Gastrocnemius medialis (tissue), 4 donors: Measurements from ENCODE around the gene ADAMTSL3. TPM values are rescaled to one million over a fixed set of nuclear protein-coding genes. Genes with fewer than 3 reads are reported as not detected.

Experiments used
- ATAC-seq, 2 donors: fragments of 150-250 bp; one replicate each; pipeline ENCODE4 v1.9.1; 2016
- DNase-seq, 2 donors: peaks; one replicate each; pipeline ENCODE4 v3.0.0-alpha.2; 2019
- H3K27ac ChIP-seq, 4 donors: fragments of 200-600 bp; sonication (generic); 1 replicate in 1 of 4; 2 replicates in 3 of 4; pipeline ENCODE4 v1.5.1; 2016 to 2018; ENCODE audit warnings: mild to moderate bottlenecking in 2 of 4, moderate library complexity in 1 of 4
- H3K27me3 ChIP-seq, 3 donors: fragments of 200-600 bp; sonication (generic) in 2 of 3; 1 replicate in 1 of 3; 2 replicates in 2 of 3; pipeline versions ENCODE4 v1.5.1 to v1.6.0; 2016 to 2019; ENCODE audit warnings: mild to moderate bottlenecking in 1 of 3, moderate library complexity in 1 of 3
- H3K36me3 ChIP-seq, 2 donors: fragments of 200-600 bp; sonication (generic) in 1 of 2; one replicate each; pipeline ENCODE4 v1.5.1; 2017 to 2018
- H3K4me1 ChIP-seq, 2 donors: fragments of 200-600 bp; sonication (generic) in 1 of 2; one replicate each; pipeline ENCODE4 v1.5.1; 2016 to 2017; ENCODE audit warnings: mild to moderate bottlenecking in 2 of 2
- H3K4me3 ChIP-seq, 4 donors: fragments of 200-600 bp; sonication (generic) in 3 of 4; 1 replicate in 1 of 4; 2 replicates in 3 of 4; pipeline ENCODE4 v1.5.1; 2016 to 2019; ENCODE audit warnings: mild to moderate bottlenecking in 2 of 4
- H3K9me3 ChIP-seq, 3 donors: fragments of 200-600 bp; sonication (generic) in 2 of 3; 1 replicate in 1 of 3; 2 replicates in 2 of 3; pipeline ENCODE4 v1.5.1; 2016 to 2019
- CTCF ChIP-seq, 5 experiments: fragments of 450-650 bp in 3 of 5; fragments of 200-600 bp in 2 of 5; sonication (generic) in 2 of 5; IDR thresholded peaks in 4 of 5; conservative IDR thresholded peaks in 1 of 5; 1 replicate in 4 of 5; 2 replicates in 1 of 5; pipeline ENCODE4 v1.5.1; 2016 to 2019; ENCODE audit warnings: antibody characterized with exemption in 5 of 5, mild to moderate bottlenecking in 3 of 5, moderate library complexity in 3 of 5
- POLR2A ChIP-seq, 2 donors: fragments of 450-650 bp; IDR thresholded peaks; one replicate each; pipeline ENCODE4 v1.6.1; 2017; ENCODE audit warnings: antibody characterized with exemption in 2 of 2, mild to moderate bottlenecking in 2 of 2, moderate library complexity in 2 of 2
- in situ Hi-C, 4 donors: fragments of 200-750 bp; cut with MboI; loops; one replicate each; pipeline versions ENCODE4 v1.15.0 to v1.8.0; 2017; ENCODE audit warnings: low sequenced_read_pairs in 4 of 4
- intact Hi-C: fragments of 100-400 bp; cut with DNase I; formaldehyde crosslinking; loops from one replicate; pipeline ENCODE4 v1.15.1; 2023; ENCODE audit warnings: low total_unique reads
- total RNA-seq, 4 donors: library from RNA; depleted of rRNA; stranded (reverse); fragments of >200 nt; gene quantifications; one replicate each; pipeline versions ENCODE4 v1.1.0 to v1.2.3, GENCODE V29; 2016

ADAMTSL3 gene
- total RNA-seq, 4 donors from 2014 or later = 0.66 to 2.9 (median 0.76) TPM

- Histone ChIP-seq H3K4me1 (no peaks in the 10 kb centered on the region), H3K27me3 (no peaks in the 10 kb centered on the region), H3K4me3 (no peak overlapping the region), H3K27ac (no peak overlapping the region), H3K9me3 (no peaks in the 10 kb centered on the region), H3K36me3 (no peaks in the 10 kb centered on the region)
- no peak for ATAC-seq
- TF ChIP-seq POLR2A (IDR thresholded peaks at IDR 0.05) (no peak), CTCF (IDR thresholded peaks at IDR 0.05 in 4 of 5, conservative IDR thresholded peaks at IDR 0.05 in 1 of 5) (peak in 4 of 5 experiments; percentile 24 to 47 (median 37))
- in situ Hi-C loops = loop anchor here in 1 of 4 donors (10.0 kb wide), 1 partner anchor 459 kb away; no protein-coding TSS in a partner anchor
- no peak for DNase-seq
- intact Hi-C loops = loop anchor here (5.0 to 10.0 kb wide), 2 partner anchors 289 to 456 kb away; no protein-coding TSS in a partner anchor
Observed at GRCh38 chr15:84023636-84024035, 369.7 kb downstream of the ADAMTSL3 start.

- in situ Hi-C loops (loop anchor here in 3 of 4 donors (25.0 kb wide), 2 partner anchors 472 to 597 kb away; partner anchors contain the start of gene SH3GL3 (in 2 of the 3)), intact Hi-C loops (no loop called here)
- H3K4me1 ChIP-seq = no peaks in the 10 kb centered on the region
- TF ChIP-seq POLR2A (IDR thresholded peaks at IDR 0.05) (no peak), CTCF (IDR thresholded peaks at IDR 0.05 in 4 of 5, conservative IDR thresholded peaks at IDR 0.05 in 1 of 5) (no peak)
- no peaks in the 10 kb centered on the region for H3K27me3 ChIP-seq
- no peak overlapping the region for H3K27ac ChIP-seq
- no peak for DNase-seq
- H3K36me3 ChIP-seq = no peaks in the 10 kb centered on the region
- no peak for ATAC-seq
- no peak overlapping the region for H3K4me3 ChIP-seq
- no peaks in the 10 kb centered on the region for H3K9me3 ChIP-seq
Observed at GRCh38 chr15:84033793-84034553, 380.1 kb downstream of the ADAMTSL3 start.

- in situ Hi-C loops (loop anchor here in 3 of 4 donors (25.0 kb wide), 2 partner anchors 472 to 597 kb away; partner anchors contain the start of gene SH3GL3 (in 2 of the 3)), intact Hi-C loops (no loop called here)
- Histone ChIP-seq H3K36me3 (no peaks in the 10 kb centered on the region), H3K27ac (no peak overlapping the region), H3K27me3 (no peaks in the 10 kb centered on the region), H3K4me1 (no peaks in the 10 kb centered on the region), H3K9me3 (no peaks in the 10 kb centered on the region), H3K4me3 (no peak overlapping the region)
- no peak for ATAC-seq
- TF ChIP-seq CTCF (IDR thresholded peaks at IDR 0.05 in 4 of 5, conservative IDR thresholded peaks at IDR 0.05 in 1 of 5) (peak in 1 of 5 experiments; percentile 13), POLR2A (IDR thresholded peaks at IDR 0.05) (no peak)
- no peak for DNase-seq
Observed at GRCh38 chr15:84034578-84035398, 380.9 kb downstream of the ADAMTSL3 start.

- ATAC-seq = no peak
- H3K4me1 ChIP-seq = no peaks in the 10 kb centered on the region
- TF ChIP-seq CTCF (IDR thresholded peaks at IDR 0.05 in 4 of 5, conservative IDR thresholded peaks at IDR 0.05 in 1 of 5) = peak in 1 of 5 experiments; percentile 11
- TF ChIP-seq POLR2A (IDR thresholded peaks at IDR 0.05) = no peak
- no peak overlapping the region for H3K27ac ChIP-seq
- H3K36me3 ChIP-seq = no peaks in the 10 kb centered on the region
- no peak overlapping the region for H3K4me3 ChIP-seq
- intact Hi-C loops (no loop called here), in situ Hi-C loops (loop anchor here in 3 of 4 donors (25.0 kb wide), 2 partner anchors 473 to 598 kb away; partner anchors contain the start of gene SH3GL3 (in 2 of the 3))
- H3K9me3 ChIP-seq = no peaks in the 10 kb centered on the region
- no peak for DNase-seq
- no peaks in the 10 kb centered on the region for H3K27me3 ChIP-seq
Observed at GRCh38 chr15:84035399-84035766, 381.5 kb downstream of the ADAMTSL3 start.
